ENCODE results near the gene TRIM15.

TRIM15 gene

DNA sequence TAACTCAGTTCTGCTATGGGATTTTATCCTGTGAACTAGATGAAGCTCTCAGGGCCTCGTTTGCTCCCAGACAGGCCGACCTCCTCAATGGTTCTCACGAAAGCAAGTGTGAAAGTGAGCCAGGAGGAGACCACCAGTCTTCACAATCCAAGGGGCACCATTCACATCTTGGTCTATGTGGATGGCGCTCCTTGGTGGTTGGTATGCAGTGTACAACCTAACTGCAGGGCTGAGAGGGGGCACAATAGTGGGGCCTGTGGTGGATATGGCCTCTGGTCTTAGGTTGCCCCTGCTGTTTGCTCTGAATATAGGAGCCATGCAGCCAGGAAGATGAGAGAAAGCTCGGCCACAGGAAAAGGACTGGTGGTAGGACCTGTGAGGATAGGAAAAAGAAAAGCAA, 25.2 kb downstream of the TRIM15 start:
- no peak for ATAC-seq (ENCODE audit: low read depth)

DNA sequence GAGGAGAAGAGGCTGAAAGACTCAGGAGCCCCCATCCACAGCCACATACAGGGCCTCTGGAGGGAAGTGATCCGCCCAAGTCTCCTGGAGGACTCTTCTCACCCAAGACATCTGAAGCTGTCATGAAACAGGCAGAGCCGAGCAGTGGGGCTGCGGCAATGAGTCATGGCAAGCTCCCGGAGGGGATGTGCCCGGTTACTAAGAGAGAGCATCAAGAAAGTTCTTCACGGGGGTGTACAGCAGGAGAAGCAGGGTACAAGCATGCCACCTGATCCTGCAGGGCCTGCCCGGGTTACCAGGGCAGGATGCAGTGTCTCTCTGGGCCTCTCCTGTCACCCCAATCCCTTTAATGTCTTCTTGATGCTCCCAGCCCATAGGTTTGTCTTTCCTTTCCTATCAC, 28.7 kb downstream of the TRIM15 start:
- Mint-ChIP-seq H3K4me3 (no peak overlapping the region), H3K27ac (no peak overlapping the region), H3K9me3 (no peaks in the 10 kb centered on the region), H3K27me3 (no peaks in the 10 kb centered on the region), H3K36me3 (peaks cover 47% of the 10 kb centered on the region), H3K4me1 (peaks cover 4% of the 10 kb centered on the region)
- DNase-seq (ENCODE audit: low spot score in 2 of 2) (no peak), ATAC-seq (ENCODE audit: low read depth) (no peak)

More for the DNA sequence above, 25.2 kb downstream of the TRIM15 start:
- Mint-ChIP-seq H3K4me3 (no peak overlapping the region), H3K36me3 (peaks cover 53% of the 10 kb centered on the region), H3K27me3 (no peaks in the 10 kb centered on the region), H3K9me3 (no peaks in the 10 kb centered on the region), H3K4me1 (peaks cover 2% of the 10 kb centered on the region), H3K27ac (peak overlapping the region; percentile 82)
- no peak for DNase-seq (ENCODE audit: low spot score in 2 of 2)

DNA sequence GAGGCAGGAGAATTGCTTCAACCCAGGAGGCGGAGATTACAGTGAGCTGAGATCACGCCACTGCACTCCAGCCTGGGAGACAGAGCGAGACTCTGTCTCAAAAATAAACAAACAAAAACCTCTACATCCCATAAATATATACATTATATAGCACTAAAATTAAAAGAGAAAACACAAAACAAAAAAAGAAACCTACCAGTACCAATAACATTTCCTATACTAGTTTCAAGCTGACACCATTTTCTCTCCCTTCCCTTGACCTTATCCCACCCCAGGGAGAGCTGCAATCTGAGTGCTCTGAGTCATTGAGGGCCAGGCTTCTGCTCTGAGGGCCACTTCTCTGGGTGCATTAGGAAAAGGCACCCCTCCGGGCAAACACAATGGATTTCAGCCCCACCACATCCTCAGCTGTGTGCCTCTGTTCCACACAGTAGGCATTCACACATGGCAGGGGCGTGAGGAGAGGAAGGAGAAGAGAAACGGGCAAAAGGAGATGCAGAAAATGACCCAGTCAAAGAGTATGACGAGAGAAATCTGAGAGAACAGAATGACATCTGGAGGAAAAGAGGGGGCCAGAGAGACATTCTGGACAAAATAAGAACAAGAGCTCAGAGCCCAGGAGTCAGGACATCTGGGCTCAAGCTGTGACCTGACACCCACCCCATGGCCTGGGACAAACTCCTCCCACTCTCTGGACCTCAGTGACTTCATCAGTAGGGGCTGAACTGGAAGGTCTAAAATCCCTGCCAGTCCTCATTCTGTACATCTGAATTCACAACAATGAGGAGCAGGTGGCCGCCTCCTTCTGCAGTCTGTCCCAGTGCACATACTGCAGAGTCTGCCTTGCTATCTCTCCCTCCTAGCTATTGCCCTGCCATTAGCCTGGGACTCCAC, 31.7 kb downstream of the TRIM15 start:
- Mint-ChIP-seq H3K9me3 (no peaks in the 10 kb centered on the region), H3K4me1 (peaks cover 10% of the 10 kb centered on the region), H3K27me3 (no peaks in the 10 kb centered on the region), H3K27ac (peak overlapping the region; percentile 60), H3K4me3 (no peak overlapping the region), H3K36me3 (peaks cover 44% of the 10 kb centered on the region)
- DNase-seq (ENCODE audit: low spot score in 2 of 2) (no peak), ATAC-seq (ENCODE audit: low read depth) (no peak)

DNA sequence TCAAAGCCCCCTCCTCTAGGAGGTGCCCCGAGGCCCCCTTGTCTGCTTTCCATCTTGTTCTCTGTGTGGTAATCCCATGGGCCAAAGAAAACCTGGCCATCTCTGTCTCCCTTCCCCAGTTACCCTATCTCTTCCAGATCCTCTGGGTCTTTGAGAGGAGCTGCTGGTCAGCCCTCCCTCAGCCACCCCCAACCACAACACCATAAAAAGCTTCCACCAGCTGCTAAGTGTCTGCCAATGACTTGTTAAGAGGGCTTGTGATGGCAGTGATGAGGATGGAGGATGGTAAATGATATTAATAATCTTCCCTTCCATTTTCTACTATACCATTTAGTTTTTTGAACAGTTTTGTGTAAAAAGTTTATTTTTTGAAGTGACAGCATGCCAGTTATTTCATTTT, 32.6 kb downstream of the TRIM15 start:
- no peaks in the 10 kb centered on the region for H3K9me3 Mint-ChIP-seq
- H3K4me1 Mint-ChIP-seq, result peaks cover 17% of the 10 kb centered on the region
- no peak overlapping the region for H3K4me3 Mint-ChIP-seq
- DNase-seq (ENCODE audit: low spot score in 2 of 2) (no peak), ATAC-seq (ENCODE audit: low read depth) (no peak)
- no peaks in the 10 kb centered on the region for H3K27me3 Mint-ChIP-seq
- H3K27ac Mint-ChIP-seq, result peak overlapping the region; percentile 63
- peaks cover 36% of the 10 kb centered on the region for H3K36me3 Mint-ChIP-seq

GRCh38 chr6:30196376-30196775, 33.0 kb downstream of the TRIM15 start:
- Mint-ChIP-seq H3K27ac (no peak overlapping the region), H3K36me3 (peaks cover 33% of the 10 kb centered on the region), H3K4me1 (peaks cover 21% of the 10 kb centered on the region), H3K27me3 (no peaks in the 10 kb centered on the region), H3K4me3 (no peak overlapping the region), H3K9me3 (no peaks in the 10 kb centered on the region)
- ATAC-seq (ENCODE audit: low read depth) (no peak), DNase-seq (ENCODE audit: low spot score in 2 of 2) (no peak)

DNA sequence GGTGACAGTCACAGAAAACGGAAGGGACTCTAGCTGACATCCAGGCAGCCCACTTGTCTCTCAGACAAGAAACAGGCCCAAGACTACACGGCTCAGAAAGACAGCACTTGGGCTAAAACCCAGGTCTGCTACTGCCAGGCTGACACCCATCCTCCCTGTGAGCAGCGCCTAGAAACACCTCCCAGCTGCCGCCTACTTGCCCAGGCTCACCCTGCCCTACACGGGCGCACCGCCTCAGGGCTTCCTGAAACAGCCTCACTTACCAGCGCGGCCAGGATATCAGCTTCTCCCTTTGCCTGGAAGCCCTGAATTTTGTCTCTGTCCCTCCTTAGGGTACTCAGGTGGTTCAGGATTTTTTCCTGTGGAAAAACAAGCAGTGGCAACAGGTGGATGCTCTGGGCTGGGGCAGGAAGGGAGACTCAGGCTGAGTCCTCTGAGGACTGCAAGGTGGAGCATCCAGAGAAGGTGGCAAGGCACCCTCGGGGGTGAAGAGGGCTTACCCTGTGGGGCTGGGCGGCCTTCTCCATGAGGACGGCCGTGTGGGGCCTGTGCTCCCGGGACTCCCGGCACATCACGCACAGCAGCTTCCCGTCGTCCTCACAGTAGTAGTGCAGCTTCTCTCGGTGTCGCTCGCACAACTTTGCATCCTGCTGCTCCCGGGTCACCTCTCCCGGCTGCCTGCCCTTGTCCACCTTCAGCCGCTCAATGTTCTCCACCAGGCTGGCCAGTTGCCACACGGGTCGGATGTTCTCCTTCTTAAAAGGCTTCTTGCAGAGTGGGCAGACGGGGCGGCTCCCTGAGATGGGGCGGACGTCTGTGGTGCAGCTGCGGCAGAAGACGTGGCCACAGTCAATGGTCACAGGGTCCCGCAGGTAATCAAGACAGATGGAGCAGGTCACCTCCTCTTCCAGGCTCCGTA, 35.1 kb downstream of the TRIM15 start:
- Mint-ChIP-seq H3K4me3 (no peak overlapping the region), H3K4me1 (peaks cover 28% of the 10 kb centered on the region), H3K36me3 (peaks cover 26% of the 10 kb centered on the region), H3K27me3 (no peaks in the 10 kb centered on the region), H3K9me3 (no peaks in the 10 kb centered on the region), H3K27ac (no peak overlapping the region)
- ATAC-seq (ENCODE audit: low read depth) (no peak), DNase-seq (ENCODE audit: low spot score in 2 of 2) (no peak)

- DNase-seq (ENCODE audit: low spot score in 2 of 2), result peak; percentile 43 to 45
These were observed 37.4 kb downstream of the TRIM15 start for GRCh38 chr6:30200551-30201281.

GRCh38 chr6:30202366-30202765, 39.0 kb downstream of the TRIM15 start:
- H3K4me3 Mint-ChIP-seq, result no peak overlapping the region
- H3K36me3 Mint-ChIP-seq, result peaks cover 16% of the 10 kb centered on the region
- H3K27me3 Mint-ChIP-seq, result no peaks in the 10 kb centered on the region
- peaks cover 42% of the 10 kb centered on the region for H3K4me1 Mint-ChIP-seq
- ATAC-seq (ENCODE audit: low read depth) (no peak), DNase-seq (ENCODE audit: low spot score in 2 of 2) (no peak)
- peak overlapping the region; percentile 95 for H3K27ac Mint-ChIP-seq
- no peaks in the 10 kb centered on the region for H3K9me3 Mint-ChIP-seq

More at GRCh38 chr6:30200551-30201281, 37.4 kb downstream of the TRIM15 start:
- peaks cover 34% of the 10 kb centered on the region for H3K4me1 Mint-ChIP-seq
- peaks cover 24% of the 10 kb centered on the region for H3K36me3 Mint-ChIP-seq
- H3K27me3 Mint-ChIP-seq, result no peaks in the 10 kb centered on the region
- no peaks in the 10 kb centered on the region for H3K9me3 Mint-ChIP-seq
- ATAC-seq (ENCODE audit: low read depth), result peak; percentile 98
- H3K27ac Mint-ChIP-seq, result peak overlapping the region; percentile 95
- peak overlapping the region; percentile 63 for H3K4me3 Mint-ChIP-seq

GRCh38 chr6:30204116-30204515, 40.8 kb downstream of the TRIM15 start:
- no peak overlapping the region for H3K4me3 Mint-ChIP-seq

GRCh38 chr6:30206152-30206551, 42.8 kb downstream of the TRIM15 start:
- ATAC-seq (ENCODE audit: low read depth) (no peak), DNase-seq (ENCODE audit: low spot score in 2 of 2) (no peak)
- H3K27ac Mint-ChIP-seq, result peak overlapping the region; percentile 7
- peaks cover 13% of the 10 kb centered on the region for H3K36me3 Mint-ChIP-seq
- no peaks in the 10 kb centered on the region for H3K9me3 Mint-ChIP-seq
- peak overlapping the region; percentile 39 for H3K4me3 Mint-ChIP-seq
- peaks cover 59% of the 10 kb centered on the region for H3K4me1 Mint-ChIP-seq
- no peaks in the 10 kb centered on the region for H3K27me3 Mint-ChIP-seq

More at GRCh38 chr6:30204116-30204515, 40.8 kb downstream of the TRIM15 start:
- H3K4me1 Mint-ChIP-seq, result peaks cover 54% of the 10 kb centered on the region
- peak overlapping the region; percentile 42 for H3K27ac Mint-ChIP-seq
- peaks cover 10% of the 10 kb centered on the region for H3K36me3 Mint-ChIP-seq
- DNase-seq (ENCODE audit: low spot score in 2 of 2), result no peak
- no peaks in the 10 kb centered on the region for H3K27me3 Mint-ChIP-seq
- ATAC-seq (ENCODE audit: low read depth), result no peak
- H3K9me3 Mint-ChIP-seq, result no peaks in the 10 kb centered on the region

DNA sequence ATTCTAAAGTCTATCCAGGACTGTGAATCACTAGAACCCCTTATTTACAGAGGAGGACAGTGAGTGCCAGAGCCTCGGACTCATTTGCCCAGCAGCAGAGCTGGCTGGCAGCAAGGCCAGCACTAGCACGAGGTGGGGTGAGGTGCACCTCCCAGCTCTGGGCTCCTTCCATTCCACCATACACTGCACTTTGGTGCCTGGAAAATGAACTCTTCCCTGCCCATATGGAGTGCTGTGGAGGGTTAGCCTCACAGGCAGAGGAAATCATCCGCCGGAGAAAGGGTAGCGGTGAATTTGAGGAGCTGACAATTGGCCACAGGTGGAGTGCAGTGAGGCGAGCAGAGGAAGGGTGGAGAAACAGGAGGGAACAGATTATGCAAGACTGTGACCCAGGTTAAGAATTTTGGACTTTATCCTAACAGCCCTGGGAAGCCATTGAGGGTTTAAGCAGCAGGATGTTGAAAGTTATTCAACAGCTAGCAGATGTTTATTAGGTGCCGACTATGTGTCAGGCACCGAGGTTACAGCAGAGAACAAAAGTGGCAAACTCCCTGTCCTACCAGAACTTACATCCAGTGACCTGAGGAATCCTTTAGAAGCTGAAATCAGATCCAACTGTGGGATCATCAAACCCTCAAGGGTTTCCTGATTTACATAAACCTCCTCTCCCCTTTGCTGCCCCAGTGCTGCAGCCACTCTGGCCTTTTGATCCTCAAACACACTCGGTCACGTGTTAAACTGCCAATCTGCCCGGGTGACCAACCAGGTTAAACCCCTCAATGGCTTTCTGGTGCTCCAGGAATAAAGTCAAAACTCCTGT, 43.7 kb downstream of the TRIM15 start:
- no peak for DNase-seq (ENCODE audit: low spot score in 2 of 2)
- H3K4me1 Mint-ChIP-seq, result peaks cover 59% of the 10 kb centered on the region

DNA sequence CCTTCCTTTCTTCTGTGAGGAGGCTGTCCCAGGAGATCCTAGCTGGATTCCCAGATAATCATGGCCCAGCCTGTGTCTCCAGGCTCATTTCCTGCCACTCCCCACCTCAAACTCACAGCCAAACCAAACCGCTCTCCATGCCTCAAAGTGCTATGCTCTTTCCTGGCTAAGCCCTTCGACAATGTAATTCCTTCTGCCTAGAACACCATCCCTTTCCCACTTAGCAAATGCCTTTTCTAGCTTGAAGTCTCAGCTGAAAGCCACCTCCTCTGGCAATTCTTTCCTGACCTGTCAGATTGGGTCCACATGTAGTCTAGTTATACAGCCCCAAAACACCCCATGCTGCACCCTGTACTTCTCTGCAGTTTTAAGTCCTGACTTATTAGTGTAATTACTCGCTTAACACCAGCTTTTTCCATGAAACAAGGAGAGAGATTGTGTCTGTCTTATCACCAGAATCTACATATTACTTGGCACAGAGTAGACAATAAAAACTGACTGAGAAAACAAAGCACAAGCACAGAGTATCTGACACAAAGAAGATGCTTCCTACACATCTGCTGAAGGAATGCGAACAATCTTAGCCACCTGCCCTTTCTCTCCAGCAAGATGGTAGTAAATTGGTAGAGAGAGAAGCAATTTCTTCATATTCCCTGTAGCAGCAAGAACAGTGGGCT, 44.4 kb downstream of the TRIM15 start:
- Mint-ChIP-seq H3K36me3 (peaks cover 15% of the 10 kb centered on the region), H3K4me3 (peak overlapping the region; percentile 43), H3K27ac (peak overlapping the region; percentile 7), H3K27me3 (no peaks in the 10 kb centered on the region), H3K9me3 (no peaks in the 10 kb centered on the region), H3K4me1 (peaks cover 58% of the 10 kb centered on the region)
- ATAC-seq (ENCODE audit: low read depth) (no peak), DNase-seq (ENCODE audit: low spot score in 2 of 2) (no peak)

More for the DNA sequence above, 43.7 kb downstream of the TRIM15 start:
- H3K4me3 Mint-ChIP-seq, result peak overlapping the region; percentile 43
- H3K36me3 Mint-ChIP-seq, result peaks cover 15% of the 10 kb centered on the region
- no peaks in the 10 kb centered on the region for H3K9me3 Mint-ChIP-seq
- H3K27me3 Mint-ChIP-seq, result no peaks in the 10 kb centered on the region
- H3K27ac Mint-ChIP-seq, result peak overlapping the region; percentile 7
- ATAC-seq (ENCODE audit: low read depth), result no peak
